HG03520 (cell line): ENCODE data around the gene HDHD2.

Experiments used
- ATAC-seq: cut with Tn5 transposase; IDR thresholded peaks from one replicate; pipeline ENCODE4 v1.9.1; 2021; ENCODE audit warnings: mild to moderate bottlenecking, moderate library complexity; ENCODE audit not compliant: unreplicated experiment

The HDHD2 gene

GRCh38 chr18:47149457-47150028 is 757 bp downstream of the HDHD2 start:
- no peak for ATAC-seq

- ATAC-seq = no peak
Observed at GRCh38 chr18:47146206-47146605, 4.1 kb downstream of the HDHD2 start.

DNA sequence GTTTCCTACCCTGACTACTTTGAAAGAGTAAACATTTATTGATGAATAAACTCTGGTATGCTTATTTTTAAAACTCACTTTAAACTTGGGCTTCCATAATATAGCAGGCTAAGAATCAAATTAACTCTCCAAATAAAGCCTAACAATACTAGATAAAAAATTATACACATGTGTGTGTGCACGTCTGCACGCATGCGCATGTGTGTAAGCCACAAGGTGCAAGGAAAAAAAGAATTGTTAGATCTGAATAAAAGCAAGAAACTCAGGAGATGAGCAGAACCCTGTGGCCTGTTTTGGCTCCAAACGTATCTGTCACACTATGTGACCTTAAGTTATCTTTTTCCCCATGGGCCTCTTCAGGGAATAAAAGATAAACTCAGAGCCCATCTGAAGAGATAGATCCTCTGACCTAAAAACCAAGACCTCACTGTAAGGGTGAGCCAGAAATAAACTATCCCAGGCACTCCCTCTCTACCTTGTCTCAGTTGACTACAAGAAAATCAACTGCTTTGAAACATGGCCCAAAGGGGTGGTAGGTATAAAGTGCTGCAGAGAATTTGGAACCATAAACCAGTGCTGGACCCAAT is 6.3 kb downstream of the HDHD2 start:
- no peak for ATAC-seq

DNA sequence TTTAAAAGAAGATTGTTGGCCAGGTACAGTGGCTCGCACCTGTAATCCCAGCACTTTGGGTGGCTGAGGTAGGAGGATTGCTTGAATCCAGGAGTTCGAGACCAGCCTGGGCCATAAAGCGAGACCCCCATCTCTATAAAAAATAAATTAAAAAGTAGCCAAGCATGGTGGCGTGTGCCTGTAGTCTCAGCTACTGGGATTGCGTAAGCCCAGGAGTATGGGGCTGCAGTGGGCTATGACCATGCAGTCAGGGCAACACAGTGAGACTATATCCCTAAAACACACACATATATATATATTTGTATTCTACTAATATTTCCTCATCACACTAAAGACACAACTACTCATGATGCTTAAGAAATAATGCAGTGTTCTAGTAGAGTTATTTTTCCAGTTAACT is 7.1 kb downstream of the HDHD2 start:
- no peak for ATAC-seq

- no peak for ATAC-seq
Observed at GRCh38 chr18:47141289-47141688, 9.0 kb downstream of the HDHD2 start.

DNA sequence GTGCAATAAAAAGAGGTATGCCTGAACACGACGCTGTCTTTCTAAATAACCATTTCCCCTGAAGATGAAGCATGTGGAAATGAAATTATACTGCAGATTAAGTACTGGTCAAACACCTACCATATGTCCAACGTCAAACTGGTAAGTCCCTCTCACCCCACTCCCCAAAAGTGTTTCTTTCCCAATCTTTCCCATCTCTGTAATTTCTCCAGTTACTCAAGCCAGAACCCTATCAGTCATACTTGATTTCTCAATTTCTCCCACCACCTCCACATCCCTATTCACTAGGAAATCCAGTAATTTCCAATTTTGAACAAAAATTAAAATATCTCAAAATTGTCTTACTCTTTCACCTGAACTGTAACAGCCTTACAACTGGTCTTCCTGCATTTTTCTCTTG is 29.2 kb downstream of the HDHD2 start:
- ATAC-seq = no peak

DNA sequence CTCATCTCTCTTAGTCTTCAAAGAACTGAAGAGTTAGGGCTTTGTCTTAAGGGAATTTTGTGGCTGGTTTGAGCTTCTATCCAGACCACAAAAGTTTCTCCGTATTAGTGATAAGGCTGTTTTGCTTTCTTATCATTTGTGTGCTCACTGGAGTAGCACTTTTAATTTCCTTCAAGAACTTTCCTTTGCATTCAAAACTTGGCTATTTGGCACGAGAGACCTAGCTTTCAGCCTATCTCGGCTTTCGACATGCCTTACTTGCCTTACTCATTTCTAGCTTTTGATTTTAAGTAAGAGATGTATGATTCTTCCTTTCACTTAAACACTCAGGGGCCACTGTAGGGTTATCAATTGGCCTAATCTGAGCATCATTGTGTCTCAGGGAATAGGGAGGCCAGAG is 29.9 kb downstream of the HDHD2 start:
- peak; percentile 92 for ATAC-seq

- ATAC-seq = no peak
Observed at GRCh38 chr18:47118981-47119380, 31.3 kb downstream of the HDHD2 start.

GRCh38 chr18:47115205-47115604 is 35.1 kb downstream of the HDHD2 start:
- ATAC-seq = no peak

GRCh38 chr18:47113796-47114540 is 36.3 kb downstream of the HDHD2 start:
- ATAC-seq = no peak

GRCh38 chr18:47110492-47111274 is 39.6 kb downstream of the HDHD2 start:
- no peak for ATAC-seq

DNA sequence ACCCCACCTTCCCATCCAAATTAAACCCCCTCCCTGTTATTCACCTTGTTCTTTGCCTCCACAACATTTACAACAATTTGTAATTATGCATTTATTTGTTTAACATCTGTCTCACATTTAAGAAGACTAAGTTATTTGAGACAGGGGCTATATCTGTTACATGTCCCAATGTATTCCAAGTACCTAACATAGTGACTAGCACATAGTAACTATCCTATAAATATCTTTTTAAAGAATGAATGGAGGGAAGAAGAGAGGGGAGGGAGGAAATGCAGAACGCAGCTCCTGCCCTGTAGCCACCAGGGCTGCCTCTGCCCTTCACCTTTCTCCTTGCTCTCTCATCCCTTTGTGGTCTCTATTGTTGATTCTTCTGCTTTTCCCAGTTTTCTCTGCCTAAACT is 40.6 kb downstream of the HDHD2 start:
- ATAC-seq = no peak

- no peak for ATAC-seq
Observed at GRCh38 chr18:47108998-47109405, 41.3 kb downstream of the HDHD2 start.

DNA sequence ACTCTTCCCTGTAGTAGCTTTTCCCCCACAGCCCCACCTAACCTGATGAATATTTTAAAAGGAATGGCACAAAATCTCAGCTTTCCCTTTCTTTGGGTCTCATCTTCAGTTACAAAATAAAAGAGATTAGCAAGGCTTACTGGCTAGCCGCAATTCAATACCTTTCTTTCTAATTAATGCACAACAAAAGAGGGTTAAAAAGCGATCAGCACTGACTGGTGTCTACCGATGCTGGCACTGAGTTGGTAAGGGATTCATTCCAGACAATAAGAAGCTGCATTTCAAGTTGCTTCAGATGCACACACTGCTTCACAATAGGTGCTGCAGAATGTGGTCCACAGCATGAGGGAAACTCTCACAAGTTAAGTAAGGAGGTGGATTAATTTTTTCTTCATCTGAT is 41.9 kb downstream of the HDHD2 start:
- no peak for ATAC-seq

- ATAC-seq = no peak
Observed at GRCh38 chr18:47100212-47100831, 50.0 kb downstream of the HDHD2 start.

DNA sequence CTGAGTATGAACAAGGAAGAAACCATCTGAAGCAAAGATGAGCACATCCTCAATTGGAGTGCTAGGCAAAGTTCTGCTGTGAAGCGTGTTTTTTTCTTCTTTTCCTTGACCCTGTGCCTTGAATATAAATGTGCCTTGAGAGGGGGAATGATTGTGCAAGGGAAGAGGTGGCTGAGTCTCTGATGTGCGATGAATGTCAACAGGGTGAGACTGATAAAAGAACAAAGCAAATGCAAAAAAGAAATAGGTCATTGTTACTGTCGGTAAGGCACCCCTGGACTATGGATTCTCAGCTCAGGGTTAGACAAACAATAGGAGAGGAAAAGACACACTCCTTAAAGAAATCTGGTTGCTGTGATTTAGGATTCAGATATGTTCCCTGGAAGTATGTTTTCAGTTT is 54.5 kb downstream of the HDHD2 start:
- no peak for ATAC-seq

DNA sequence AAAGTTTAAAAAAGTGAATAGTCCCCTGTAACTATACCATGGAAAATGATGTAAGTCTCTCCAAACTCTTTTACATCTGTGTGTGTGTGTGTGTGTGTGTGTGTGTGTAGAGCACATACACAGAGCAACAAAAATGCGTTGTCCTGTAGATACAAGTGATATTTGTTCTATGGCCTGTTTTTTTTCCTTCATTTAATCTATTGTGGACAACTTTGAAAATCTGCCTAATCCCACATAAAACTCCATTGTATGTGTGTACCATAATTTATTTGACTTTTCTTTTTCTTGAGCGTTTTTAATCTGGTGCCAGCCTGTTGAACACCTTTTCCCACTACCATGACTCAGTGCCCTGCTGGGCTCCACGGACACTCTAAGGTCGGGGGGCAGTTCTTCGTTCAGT is 62.6 kb downstream of the HDHD2 start:
- no peak for ATAC-seq

GRCh38 chr18:47081578-47081977 is 68.7 kb downstream of the HDHD2 start:
- no peak for ATAC-seq

DNA sequence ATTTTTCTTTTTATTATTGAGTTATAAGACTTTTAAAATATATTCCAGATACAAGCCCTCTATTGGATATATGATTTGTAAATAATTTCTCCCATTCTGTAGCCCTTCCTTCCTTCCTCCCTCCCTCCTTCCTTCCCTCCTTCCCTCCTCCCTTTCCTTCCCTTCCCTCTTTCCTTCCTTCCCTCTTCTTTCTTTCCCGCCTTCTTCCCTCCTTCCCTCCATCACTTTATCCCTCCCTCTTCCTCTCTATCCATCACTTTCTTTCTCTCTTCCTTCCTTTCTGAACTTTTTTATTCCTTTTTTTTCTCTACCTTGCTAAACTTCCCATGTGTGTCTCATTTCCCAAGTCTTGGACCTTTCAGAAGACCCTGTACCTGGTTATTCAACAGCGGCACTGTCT is 69.4 kb downstream of the HDHD2 start:
- no peak for ATAC-seq

DNA sequence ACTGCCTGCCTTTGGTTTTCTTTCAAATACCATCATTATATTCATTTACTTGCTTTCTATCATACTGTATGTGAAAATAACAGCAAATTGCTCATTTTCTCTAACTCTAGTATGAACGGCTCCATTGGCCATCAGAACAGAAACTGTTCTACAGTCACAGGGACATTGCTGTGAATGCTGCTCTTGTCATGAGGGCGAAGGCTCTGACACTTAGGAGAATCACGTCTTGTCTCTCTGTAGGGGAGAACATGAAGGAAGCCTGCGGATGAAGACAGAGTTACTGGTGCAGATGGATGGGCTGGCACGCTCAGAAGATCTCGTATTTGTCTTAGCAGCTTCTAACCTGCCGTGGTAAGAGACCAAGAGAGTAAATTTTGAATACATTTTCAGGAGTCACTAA is 73.2 kb downstream of the HDHD2 start:
- no peak for ATAC-seq
